GM12874 (cell line): Measurements from ENCODE around the gene NSUN5.

Source experiments
- TF ChIP-seq, protein P1 (sequence below): IDR thresholded peaks from 2 replicates; pipeline ENCODE4 v1.5.1; 2011; ENCODE audit warnings: low read depth, mild to moderate bottlenecking, control low read depth, low read length, moderate library complexity; ENCODE audit not compliant: insufficient read depth

NSUN5 gene

DNA sequence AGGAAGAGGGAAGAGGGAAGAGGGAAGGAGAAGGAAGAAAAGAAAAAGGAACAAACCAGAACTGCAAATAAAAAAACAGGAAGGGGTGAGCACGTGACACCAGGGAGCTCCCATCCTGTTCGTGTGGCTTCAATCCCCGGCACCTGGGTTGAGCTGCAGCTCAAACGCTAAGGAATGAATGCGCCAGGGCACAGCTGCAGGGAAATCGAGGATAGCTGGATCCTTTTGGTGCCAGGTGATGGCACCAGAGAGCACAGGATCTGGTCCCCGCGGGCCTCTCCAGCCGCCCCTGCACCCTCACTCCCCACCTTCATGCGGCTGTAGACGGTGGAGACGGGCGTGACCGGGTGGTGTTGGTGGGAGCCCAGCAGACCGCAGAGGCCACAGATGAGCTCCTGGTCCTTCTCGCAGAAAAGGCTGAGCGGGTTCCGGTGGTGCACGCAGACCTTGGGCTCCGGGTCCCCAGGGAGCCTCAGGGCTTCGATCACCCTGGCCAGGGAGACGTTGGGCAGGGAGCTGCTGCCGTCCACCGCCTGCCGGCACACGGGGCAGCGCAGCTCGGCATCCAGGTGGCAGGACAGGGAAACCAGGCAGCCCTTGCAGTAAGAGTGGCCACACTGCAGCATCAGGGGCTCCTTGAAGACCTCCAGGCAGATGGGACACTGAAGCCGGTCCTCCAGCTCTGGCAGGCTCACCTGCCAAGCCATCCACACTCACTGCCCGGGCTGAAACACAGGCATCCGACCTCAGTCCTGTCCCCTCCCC lies 15.6 kb upstream of the NSUN5 start:
- TF ChIP-seq, protein P1, sequence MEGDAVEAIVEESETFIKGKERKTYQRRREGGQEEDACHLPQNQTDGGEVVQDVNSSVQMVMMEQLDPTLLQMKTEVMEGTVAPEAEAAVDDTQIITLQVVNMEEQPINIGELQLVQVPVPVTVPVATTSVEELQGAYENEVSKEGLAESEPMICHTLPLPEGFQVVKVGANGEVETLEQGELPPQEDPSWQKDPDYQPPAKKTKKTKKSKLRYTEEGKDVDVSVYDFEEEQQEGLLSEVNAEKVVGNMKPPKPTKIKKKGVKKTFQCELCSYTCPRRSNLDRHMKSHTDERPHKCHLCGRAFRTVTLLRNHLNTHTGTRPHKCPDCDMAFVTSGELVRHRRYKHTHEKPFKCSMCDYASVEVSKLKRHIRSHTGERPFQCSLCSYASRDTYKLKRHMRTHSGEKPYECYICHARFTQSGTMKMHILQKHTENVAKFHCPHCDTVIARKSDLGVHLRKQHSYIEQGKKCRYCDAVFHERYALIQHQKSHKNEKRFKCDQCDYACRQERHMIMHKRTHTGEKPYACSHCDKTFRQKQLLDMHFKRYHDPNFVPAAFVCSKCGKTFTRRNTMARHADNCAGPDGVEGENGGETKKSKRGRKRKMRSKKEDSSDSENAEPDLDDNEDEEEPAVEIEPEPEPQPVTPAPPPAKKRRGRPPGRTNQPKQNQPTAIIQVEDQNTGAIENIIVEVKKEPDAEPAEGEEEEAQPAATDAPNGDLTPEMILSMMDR = peak; percentile 74

DNA sequence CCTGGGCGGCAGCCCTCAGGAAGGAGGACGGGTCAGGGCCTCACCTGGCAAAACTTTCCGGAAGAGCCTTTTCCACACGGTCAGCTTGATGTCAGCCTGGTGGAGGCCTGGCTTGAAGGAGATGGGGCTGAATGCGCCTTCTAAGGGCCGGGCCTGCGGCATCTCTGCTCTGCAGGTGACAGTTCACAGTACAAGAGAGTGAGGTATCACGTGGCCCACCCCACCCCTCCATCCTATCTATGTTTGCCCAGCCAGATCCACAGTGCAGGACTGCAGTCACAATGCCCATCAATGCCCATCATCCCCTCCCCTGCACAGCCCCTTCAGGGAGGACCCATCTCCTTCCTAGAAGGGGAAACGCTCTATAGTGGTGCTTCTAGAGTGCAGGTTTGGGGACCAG lies 7.9 kb upstream of the NSUN5 start:
- TF ChIP-seq, protein P1 = no peak

DNA sequence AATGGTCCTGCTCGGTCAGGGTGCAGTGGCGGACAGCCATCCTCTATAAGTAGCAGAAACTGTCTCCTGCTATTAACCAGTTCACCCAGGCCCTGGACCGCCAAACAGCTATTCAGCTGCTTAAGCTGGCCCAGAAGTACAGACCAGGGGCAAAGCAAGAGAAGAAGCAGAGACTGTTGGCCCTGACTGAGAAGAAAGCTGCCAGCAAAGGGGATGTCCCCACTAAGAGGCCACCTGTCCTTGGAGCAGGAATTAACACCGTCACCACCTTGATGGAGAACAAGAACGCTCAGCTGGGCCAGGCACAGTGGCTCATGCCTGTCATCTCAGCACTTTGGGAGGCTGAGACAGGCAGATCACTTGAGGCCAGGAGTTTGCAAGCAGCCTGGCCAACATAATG lies 5.6 kb upstream of the NSUN5 start:
- TF ChIP-seq, protein P1 = no peak

DNA sequence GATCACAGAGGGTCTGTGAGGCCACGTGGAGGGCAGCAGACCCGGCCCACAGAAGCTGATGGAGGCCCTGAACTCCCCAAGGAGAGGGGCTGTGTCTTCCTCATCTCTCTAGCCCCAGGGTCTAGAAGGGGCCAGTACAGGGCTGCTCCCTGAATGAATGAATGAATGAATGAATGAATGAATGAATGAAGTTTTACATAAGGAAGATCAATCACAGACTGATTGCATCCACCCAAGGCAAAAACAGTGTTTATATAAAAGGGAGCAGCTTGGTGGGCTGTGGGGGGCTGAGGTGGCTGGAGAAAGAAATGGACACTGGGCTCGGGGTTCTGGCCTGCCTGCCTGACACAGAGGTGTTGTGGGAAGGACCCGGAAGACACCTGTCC lies 4.9 kb upstream of the NSUN5 start:
- TF ChIP-seq, protein P1 = no peak

DNA sequence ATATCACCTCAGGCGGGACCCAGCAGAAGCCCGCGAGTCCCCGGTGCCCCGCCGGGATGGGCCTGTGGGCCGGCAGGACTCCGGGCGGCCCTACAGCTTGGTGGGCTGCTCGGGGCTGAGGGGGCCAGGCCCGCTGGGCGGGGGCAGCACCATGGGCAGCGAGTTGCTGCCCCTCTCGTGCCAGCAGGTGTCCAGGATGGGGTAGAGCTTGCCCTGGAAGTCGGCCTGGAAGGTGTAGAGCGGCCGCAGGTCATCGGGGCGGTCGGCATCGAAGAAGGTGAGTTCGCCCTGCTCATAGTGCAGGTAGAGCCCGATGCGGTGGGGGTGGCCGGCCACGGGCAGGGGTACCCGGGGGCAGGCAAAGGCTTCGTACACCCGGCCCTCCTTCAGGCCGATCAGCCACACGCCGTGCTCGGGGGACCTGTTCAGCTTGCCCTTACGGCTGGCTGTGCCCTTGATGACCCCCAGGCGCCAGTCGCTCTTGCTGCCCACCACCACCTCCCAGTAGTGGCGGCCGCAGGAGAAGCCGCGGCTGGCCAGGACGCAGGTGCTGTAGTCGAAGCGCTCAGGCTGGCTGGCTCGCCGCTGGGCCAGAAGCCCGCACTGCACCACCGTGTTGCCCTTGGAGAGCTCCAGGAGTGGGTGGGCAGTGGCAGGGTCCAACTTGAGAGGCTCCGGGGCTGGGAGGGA lies 4.3 kb upstream of the NSUN5 start:
- TF ChIP-seq, protein P1 = no peak

DNA sequence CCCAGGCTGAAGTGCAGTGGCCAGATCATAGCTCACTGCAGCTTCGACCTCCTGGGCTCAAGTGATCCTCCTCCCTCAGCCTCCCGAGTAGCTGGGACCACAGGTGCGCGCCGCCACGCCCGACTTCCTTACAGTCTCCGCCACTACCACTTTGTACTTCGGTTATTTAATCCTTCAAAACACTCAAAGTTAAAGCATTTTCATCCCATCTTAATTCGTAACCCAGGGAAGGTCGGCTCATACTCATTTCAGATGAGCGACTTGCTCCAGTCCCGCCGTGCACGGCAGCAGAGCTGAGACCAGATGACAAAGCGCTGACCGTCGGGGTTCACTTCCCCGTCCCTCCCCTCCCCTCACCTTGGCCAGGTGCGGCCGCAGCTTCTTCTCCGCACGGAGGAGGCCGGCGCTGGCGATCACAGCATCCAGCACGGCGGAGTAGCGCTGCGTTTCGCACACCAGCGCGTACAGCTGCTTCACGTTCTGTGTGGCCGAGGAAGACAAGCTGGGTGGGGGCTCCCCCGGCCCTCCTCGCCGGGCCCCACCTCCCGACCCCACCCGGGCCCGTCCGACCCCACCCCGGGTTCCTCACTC lies 457 bp downstream of the NSUN5 start:
- TF ChIP-seq, protein P1 = no peak

DNA sequence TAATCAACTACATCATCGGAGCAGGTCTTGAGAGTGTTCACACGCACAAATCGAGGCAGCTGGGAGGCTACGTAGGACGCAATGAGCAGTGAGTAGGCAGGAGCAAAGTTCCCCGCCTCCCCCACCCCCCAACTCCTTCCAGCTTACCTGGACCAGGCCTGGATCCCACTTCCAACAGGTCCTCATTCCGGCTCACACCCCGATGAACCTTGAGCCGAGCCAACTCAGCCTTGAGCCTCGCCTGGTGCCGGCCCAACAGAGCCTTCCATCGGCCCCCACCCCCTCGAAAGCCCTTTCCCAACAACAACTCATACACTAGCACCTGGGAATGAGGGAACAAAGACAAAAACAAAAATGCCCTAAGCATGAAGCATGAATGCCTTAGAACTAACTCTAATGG lies 1.2 kb downstream of the NSUN5 start:
- TF ChIP-seq, protein P1 = no peak
